SK-N-SH treated with all-trans-retinoic acid at 6 μM for 48 hours (cell line): ENCODE data around the gene BCL10.

Source experiments
- ATAC-seq: fragments of 200-7000 bp; cut with Tn5 transposase; 3 replicates; pipeline ENCODE4 v1.9.1; 2020; ENCODE audit warnings: mild to moderate bottlenecking, moderate library complexity
- ARNTL ChIP-seq: fragments of 450-650 bp; formaldehyde crosslinking; IDR thresholded peaks from 2 replicates; pipeline ENCODE4 v1.5.0; 2020; ENCODE audit warnings: low read depth, mild to moderate bottlenecking, moderate library complexity, borderline replicate concordance
- BACH2 ChIP-seq: fragments of 250-450 bp; sonication (Bioruptor Pico); IDR thresholded peaks from 2 replicates; pipeline ENCODE4 v1.9.0; 2021; ENCODE audit warnings: mild to moderate bottlenecking, borderline replicate concordance
- CSDC2 ChIP-seq: fragments of 250-450 bp; sonication (Bioruptor Pico); IDR thresholded peaks from 2 replicates; pipeline ENCODE4 v1.5.0; 2020; ENCODE audit warnings: mild to moderate bottlenecking, moderate library complexity
- ESRRG ChIP-seq: fragments of 250-450 bp; sonication (Bioruptor Pico); IDR thresholded peaks from 2 replicates; pipeline ENCODE4 v1.6.1; 2021; ENCODE audit warnings: mild to moderate bottlenecking
- GLIS3 ChIP-seq: fragments of 250-450 bp; sonication (Bioruptor Pico); IDR thresholded peaks from 2 replicates; pipeline ENCODE4 v1.5.0; 2020; ENCODE audit warnings: mild to moderate bottlenecking, moderate library complexity
- ISL1 ChIP-seq: fragments of 250-450 bp; sonication (Bioruptor Pico); IDR thresholded peaks from 2 replicates; pipeline ENCODE4 v2.1.2; 2022; ENCODE audit warnings: mild to moderate bottlenecking, moderate library complexity
- OSR1 ChIP-seq: fragments of 250-450 bp; sonication (Bioruptor Pico); IDR thresholded peaks from 2 replicates; pipeline ENCODE4 v1.8.0; 2022; ENCODE audit warnings: moderate library complexity, mild to moderate bottlenecking, inconsistent platforms
- PPARA ChIP-seq: fragments of 250-450 bp; sonication (Bioruptor Pico); IDR thresholded peaks from 2 replicates; pipeline ENCODE4 v1.5.0; 2020; ENCODE audit warnings: mild to moderate bottlenecking, borderline replicate concordance
- RARB ChIP-seq: fragments of 250-450 bp; sonication (Bioruptor Pico); IDR thresholded peaks from 2 replicates; pipeline ENCODE4 v1.8.0; 2021; ENCODE audit warnings: mild to moderate bottlenecking, moderate library complexity
- SNAI2 ChIP-seq: fragments of 250-450 bp; sonication (Bioruptor Pico); IDR thresholded peaks from 2 replicates; pipeline ENCODE4 v1.5.0; 2020; ENCODE audit warnings: mild to moderate bottlenecking, moderate library complexity
- TCF4 ChIP-seq: fragments of 250-450 bp; sonication (Bioruptor Pico); IDR thresholded peaks from 2 replicates; pipeline ENCODE4 v1.8.0; 2021; ENCODE audit warnings: mild to moderate bottlenecking, moderate library complexity, borderline replicate concordance
- TOX ChIP-seq: fragments of 250-450 bp; sonication (Bioruptor Pico); IDR thresholded peaks from 2 replicates; pipeline ENCODE4 v1.8.0; 2021; ENCODE audit warnings: mild to moderate bottlenecking, moderate library complexity, borderline replicate concordance
- ZC3H10 ChIP-seq: fragments of 250-450 bp; sonication (Bioruptor Pico); IDR thresholded peaks from 2 replicates; pipeline ENCODE4 v1.5.1; 2021; ENCODE audit warnings: mild to moderate bottlenecking, moderate library complexity
- ZFP3 ChIP-seq: fragments of 250-450 bp; sonication (Bioruptor Pico); IDR thresholded peaks from 2 replicates; pipeline ENCODE4 v1.5.0; 2020; ENCODE audit warnings: mild to moderate bottlenecking, moderate library complexity
- ZFP30 ChIP-seq: fragments of 450-650 bp; formaldehyde crosslinking; IDR thresholded peaks from 2 replicates; pipeline ENCODE4 v1.5.0; 2022; ENCODE audit warnings: mild to moderate bottlenecking, moderate library complexity
- ZNF565 ChIP-seq: fragments of 450-650 bp; formaldehyde crosslinking; conservative IDR thresholded peaks from 2 replicates; pipeline ENCODE4 v1.5.0; 2020; ENCODE audit warnings: low read depth, mild to moderate bottlenecking, moderate library complexity
- ZNF70 ChIP-seq: fragments of 450-650 bp; formaldehyde crosslinking; IDR thresholded peaks from 2 replicates; pipeline ENCODE4 v1.5.0; 2020; ENCODE audit warnings: mild to moderate bottlenecking, moderate library complexity
- ZNF8 ChIP-seq: fragments of 450-650 bp; formaldehyde crosslinking; IDR thresholded peaks from 2 replicates; pipeline ENCODE4 v1.5.0; 2020; ENCODE audit warnings: mild to moderate bottlenecking, moderate library complexity
- TF ChIP-seq, protein P1 (sequence below): fragments of 250-450 bp; sonication (Bioruptor Pico); IDR thresholded peaks from 2 replicates; pipeline ENCODE4 v1.5.1; 2020; ENCODE audit warnings: low read depth, mild to moderate bottlenecking, moderate library complexity
- TF ChIP-seq, protein P2 (sequence below): fragments of 250-450 bp; sonication (Bioruptor Pico); IDR thresholded peaks from 2 replicates; pipeline ENCODE4 v1.8.0; 2020; ENCODE audit warnings: mild to moderate bottlenecking, moderate library complexity, borderline replicate concordance
- TF ChIP-seq, protein P3 (sequence below): fragments of 250-450 bp; sonication (Bioruptor Pico); IDR thresholded peaks from 2 replicates; pipeline ENCODE4 v1.8.0; 2021; ENCODE audit warnings: low read depth, mild to moderate bottlenecking, moderate library complexity, borderline replicate concordance
- TF ChIP-seq, protein P4 (sequence below): fragments of 250-450 bp; sonication (Bioruptor Pico); IDR thresholded peaks from 2 replicates; pipeline ENCODE4 v1.5.0; 2020; ENCODE audit warnings: mild to moderate bottlenecking, moderate library complexity

BCL10 gene

DNA sequence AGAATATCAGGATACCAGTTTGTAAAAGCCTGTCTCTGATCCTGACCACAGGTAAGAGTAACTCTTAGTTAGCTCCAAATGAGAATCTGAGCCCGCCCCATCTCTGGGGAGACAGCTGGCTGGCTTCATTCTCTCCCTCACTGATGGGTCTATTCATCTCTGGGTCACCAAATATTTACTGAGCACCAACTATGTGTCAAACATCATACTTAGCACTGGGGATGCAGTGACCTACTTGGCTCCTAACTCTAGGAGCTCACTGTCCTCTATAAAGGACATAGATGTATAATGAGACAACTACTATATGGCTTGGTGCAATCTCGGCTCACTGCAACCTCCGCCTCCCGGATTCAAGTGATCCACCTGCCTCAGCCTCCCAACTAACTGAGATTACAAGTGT is 29.8 kb upstream of the BCL10 start (continued):
- TF ChIP-seq ARNTL: no peak
- no peak for TF ChIP-seq RARB (CRISPR knock-in tag)
- TF ChIP-seq, protein P1, sequence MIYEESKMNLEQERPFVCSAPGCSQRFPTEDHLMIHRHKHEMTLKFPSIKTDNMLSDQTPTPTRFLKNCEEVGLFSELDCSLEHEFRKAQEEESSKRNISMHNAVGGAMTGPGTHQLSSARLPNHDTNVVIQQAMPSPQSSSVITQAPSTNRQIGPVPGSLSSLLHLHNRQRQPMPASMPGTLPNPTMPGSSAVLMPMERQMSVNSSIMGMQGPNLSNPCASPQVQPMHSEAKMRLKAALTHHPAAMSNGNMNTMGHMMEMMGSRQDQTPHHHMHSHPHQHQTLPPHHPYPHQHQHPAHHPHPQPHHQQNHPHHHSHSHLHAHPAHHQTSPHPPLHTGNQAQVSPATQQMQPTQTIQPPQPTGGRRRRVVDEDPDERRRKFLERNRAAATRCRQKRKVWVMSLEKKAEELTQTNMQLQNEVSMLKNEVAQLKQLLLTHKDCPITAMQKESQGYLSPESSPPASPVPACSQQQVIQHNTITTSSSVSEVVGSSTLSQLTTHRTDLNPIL (CRISPR knock-in tag): no peak
- no peak for TF ChIP-seq GLIS3 (CRISPR knock-in tag)
- no peak for TF ChIP-seq CSDC2
- TF ChIP-seq PPARA (CRISPR knock-in tag): no peak
- TF ChIP-seq, all 23 proteins: peak for 0

DNA sequence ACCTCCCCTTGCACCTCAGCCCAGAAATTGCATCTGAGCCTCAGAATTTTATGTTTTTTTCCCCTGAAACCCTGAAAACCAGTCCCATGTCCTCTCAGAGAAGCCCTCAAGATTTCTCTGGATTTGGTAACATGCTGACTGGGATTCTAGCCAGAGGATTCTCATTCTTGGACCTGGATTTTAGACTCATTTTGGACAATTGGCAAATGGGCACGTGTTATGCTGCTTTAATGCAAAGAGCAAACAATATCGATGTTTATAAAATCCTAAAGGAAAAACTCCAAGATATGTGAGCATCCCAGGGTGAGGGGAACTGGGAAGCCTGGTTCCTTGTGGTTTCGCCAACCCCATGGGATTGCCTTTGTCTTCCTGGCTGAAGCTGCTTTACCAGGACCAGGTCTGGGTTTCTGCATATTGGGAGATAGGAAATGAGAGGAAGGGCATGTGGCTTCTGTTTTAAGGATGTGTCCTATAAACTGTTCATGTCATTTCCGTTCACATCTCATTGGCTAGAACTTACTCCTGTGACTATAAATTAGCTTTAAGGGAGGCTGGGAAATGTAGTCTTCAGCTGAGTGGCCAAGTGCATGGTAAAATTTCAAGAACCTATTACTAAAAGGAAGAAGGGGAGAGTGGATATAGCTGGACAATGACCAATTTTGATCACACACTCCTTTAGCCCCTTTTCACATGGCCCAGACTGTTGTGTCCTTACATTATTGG is 27.2 kb upstream of the BCL10 start:
- TF ChIP-seq ZC3H10 (CRISPR knock-in tag) (no peak), ARNTL (no peak), CSDC2 (no peak), BACH2 (CRISPR knock-in tag) (no peak), RARB (CRISPR knock-in tag) (no peak), SNAI2 (CRISPR knock-in tag) (no peak), OSR1 (CRISPR knock-in tag) (no peak), ESRRG (no peak), ZNF70 (no peak), ZFP30 (CRISPR knock-in tag) (no peak), TCF4 (CRISPR knock-in tag) (no peak)
- TF ChIP-seq, protein P2, sequence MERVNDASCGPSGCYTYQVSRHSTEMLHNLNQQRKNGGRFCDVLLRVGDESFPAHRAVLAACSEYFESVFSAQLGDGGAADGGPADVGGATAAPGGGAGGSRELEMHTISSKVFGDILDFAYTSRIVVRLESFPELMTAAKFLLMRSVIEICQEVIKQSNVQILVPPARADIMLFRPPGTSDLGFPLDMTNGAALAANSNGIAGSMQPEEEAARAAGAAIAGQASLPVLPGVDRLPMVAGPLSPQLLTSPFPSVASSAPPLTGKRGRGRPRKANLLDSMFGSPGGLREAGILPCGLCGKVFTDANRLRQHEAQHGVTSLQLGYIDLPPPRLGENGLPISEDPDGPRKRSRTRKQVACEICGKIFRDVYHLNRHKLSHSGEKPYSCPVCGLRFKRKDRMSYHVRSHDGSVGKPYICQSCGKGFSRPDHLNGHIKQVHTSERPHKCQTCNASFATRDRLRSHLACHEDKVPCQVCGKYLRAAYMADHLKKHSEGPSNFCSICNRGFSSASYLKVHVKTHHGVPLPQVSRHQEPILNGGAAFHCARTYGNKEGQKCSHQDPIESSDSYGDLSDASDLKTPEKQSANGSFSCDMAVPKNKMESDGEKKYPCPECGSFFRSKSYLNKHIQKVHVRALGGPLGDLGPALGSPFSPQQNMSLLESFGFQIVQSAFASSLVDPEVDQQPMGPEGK (CRISPR knock-in tag): no peak
- TF ChIP-seq, protein P1 (CRISPR knock-in tag): no peak
- TF ChIP-seq, protein P3, sequence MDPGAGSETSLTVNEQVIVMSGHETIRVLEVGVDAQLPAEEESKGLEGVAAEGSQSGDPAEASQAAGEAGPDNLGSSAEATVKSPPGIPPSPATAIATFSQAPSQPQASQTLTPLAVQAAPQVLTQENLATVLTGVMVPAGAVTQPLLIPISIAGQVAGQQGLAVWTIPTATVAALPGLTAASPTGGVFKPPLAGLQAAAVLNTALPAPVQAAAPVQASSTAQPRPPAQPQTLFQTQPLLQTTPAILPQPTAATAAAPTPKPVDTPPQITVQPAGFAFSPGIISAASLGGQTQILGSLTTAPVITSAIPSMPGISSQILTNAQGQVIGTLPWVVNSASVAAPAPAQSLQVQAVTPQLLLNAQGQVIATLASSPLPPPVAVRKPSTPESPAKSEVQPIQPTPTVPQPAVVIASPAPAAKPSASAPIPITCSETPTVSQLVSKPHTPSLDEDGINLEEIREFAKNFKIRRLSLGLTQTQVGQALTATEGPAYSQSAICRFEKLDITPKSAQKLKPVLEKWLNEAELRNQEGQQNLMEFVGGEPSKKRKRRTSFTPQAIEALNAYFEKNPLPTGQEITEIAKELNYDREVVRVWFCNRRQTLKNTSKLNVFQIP (CRISPR knock-in tag): no peak
- no peak for ATAC-seq

DNA sequence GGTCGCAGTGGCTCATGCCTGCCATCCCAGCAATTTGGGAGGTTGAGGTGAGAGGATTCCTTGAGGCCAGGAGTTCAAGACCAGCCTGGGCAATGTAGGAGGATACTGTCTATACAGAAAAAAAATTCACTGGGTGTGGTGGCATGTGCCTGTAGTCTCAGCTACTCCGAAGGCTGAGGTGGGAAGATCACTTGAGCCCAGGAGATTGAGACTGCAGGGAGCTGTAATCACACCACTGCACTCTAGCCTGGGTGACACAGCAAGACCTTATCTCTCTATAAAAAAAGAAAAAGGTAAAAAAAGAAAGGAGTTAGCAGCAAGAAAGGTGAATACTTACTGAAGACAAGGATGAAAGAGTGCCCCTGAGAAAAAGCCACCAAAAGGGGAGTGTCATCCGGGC is 23.7 kb upstream of the BCL10 start:
- TF ChIP-seq ZC3H10 (CRISPR knock-in tag): no peak
- TF ChIP-seq, protein P1 (CRISPR knock-in tag): no peak
- TF ChIP-seq SNAI2 (CRISPR knock-in tag): no peak
- TF ChIP-seq, protein P3 (CRISPR knock-in tag): no peak
- no peak for TF ChIP-seq ISL1 (CRISPR knock-in tag)
- no peak for TF ChIP-seq CSDC2
- no peak for TF ChIP-seq ESRRG
- TF ChIP-seq, protein P2 (CRISPR knock-in tag): no peak
- TF ChIP-seq ZNF8: no peak
- TF ChIP-seq TCF4 (CRISPR knock-in tag): no peak
- TF ChIP-seq ZNF565 (CRISPR knock-in tag): no peak
- TF ChIP-seq PPARA (CRISPR knock-in tag): no peak
- TF ChIP-seq TOX (CRISPR knock-in tag): no peak
- TF ChIP-seq BACH2 (CRISPR knock-in tag): no peak
- TF ChIP-seq, protein P4, sequence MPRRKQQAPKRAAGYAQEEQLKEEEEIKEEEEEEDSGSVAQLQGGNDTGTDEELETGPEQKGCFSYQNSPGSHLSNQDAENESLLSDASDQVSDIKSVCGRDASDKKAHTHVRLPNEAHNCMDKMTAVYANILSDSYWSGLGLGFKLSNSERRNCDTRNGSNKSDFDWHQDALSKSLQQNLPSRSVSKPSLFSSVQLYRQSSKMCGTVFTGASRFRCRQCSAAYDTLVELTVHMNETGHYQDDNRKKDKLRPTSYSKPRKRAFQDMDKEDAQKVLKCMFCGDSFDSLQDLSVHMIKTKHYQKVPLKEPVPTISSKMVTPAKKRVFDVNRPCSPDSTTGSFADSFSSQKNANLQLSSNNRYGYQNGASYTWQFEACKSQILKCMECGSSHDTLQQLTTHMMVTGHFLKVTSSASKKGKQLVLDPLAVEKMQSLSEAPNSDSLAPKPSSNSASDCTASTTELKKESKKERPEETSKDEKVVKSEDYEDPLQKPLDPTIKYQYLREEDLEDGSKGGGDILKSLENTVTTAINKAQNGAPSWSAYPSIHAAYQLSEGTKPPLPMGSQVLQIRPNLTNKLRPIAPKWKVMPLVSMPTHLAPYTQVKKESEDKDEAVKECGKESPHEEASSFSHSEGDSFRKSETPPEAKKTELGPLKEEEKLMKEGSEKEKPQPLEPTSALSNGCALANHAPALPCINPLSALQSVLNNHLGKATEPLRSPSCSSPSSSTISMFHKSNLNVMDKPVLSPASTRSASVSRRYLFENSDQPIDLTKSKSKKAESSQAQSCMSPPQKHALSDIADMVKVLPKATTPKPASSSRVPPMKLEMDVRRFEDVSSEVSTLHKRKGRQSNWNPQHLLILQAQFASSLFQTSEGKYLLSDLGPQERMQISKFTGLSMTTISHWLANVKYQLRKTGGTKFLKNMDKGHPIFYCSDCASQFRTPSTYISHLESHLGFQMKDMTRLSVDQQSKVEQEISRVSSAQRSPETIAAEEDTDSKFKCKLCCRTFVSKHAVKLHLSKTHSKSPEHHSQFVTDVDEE (CRISPR knock-in tag): no peak
- TF ChIP-seq RARB (CRISPR knock-in tag): no peak
- no peak for TF ChIP-seq ZFP3 (CRISPR knock-in tag)
- TF ChIP-seq OSR1 (CRISPR knock-in tag): no peak
- TF ChIP-seq, all 23 proteins: peak for 0
- no peak for ATAC-seq
